ENCODE data around the gene ERN1. TPM values are rescaled to one million over a fixed set of nuclear protein-coding genes. Genes with fewer than 3 reads are reported as not detected.

ERN1 gene
- total and polyA plus RNA-seq, 2 donors (not counting 3 experiments of a cell fraction or from before 2014, with no cell fraction given) = 9.1 to 21.5 TPM

GRCh38 chr17:64074704-64075426 lies 55.1 kb downstream of the ERN1 start:
- no peaks in the 10 kb centered on the region for H3K4me1 ChIP-seq (ENCODE audit: control insufficient read depth, extremely low read depth, insufficient read depth, low read length)
- no peaks in the 10 kb centered on the region for H3K79me2 ChIP-seq (ENCODE audit: control insufficient read depth, insufficient read depth, low read length)
- dilution Hi-C loops (cut with MboI; ENCODE audit: extremely low pct_ligation_motif_present, low sequenced_read_pairs) (no loop called here), intact Hi-C loops (cut with micrococcal nuclease) (no loop called here)
- FAIRE-seq (no peak), DNase-seq (ENCODE audit: low read depth, low spot score) (no peak)
- no TSS peak for BruUV-seq (replicated peaks)
- ChIA-PET POLR2A (no interaction called here), CTCF (interaction anchor here (0.8 to 3.5 kb wide), 12 partner anchors 11 to 207 kb away, joined by 3 to 14 read pairs (median 4); no protein-coding TSS in a partner anchor)
- H3K27me3 ChIP-seq (ENCODE audit: control insufficient read depth in 2 of 2, insufficient read depth in 2 of 2, low read length in 2 of 2) = no peaks in the 10 kb centered on the region
- H3K4me3 ChIP-seq (replicated peaks in 1 of 3; ENCODE audit: insufficient read depth in 1 of 3, low read depth in 1 of 3, low read length in 3 of 3) = no peak overlapping the region
- no peak overlapping the region for H3K27ac ChIP-seq (ENCODE audit: insufficient read depth, low read depth, low read length)
- H3K36me3 ChIP-seq (ENCODE audit: control insufficient read depth in 2 of 2, extremely low read depth in 1 of 2, insufficient read depth in 2 of 2, low read length in 2 of 2) = peaks cover 7 to 26% of the 10 kb centered on the region in 2 experiments
- TF ChIP-seq EZH2 (IDR thresholded peaks at IDR 0.05; ENCODE audit: borderline replicate concordance, low read depth, low read length, severe bottlenecking) = no peak
- no peak for TF ChIP-seq POLR2A (IDR thresholded peaks at IDR 0.05; ENCODE audit: low read depth, low read length)
- no peak for TF ChIP-seq POLR2AphosphoS5 (IDR thresholded peaks at IDR 0.05; ENCODE audit: insufficient read depth, low read depth, low read length)
- H3K9ac ChIP-seq (replicated peaks; ENCODE audit: extremely low read depth, insufficient read depth, low read length) = no peak overlapping the region
- H2AFZ ChIP-seq (ENCODE audit: low read depth, low read length) = no peak overlapping the region
- H3K9me3 ChIP-seq (replicated peaks; ENCODE audit: control insufficient read depth, insufficient read depth, low read length) = no peaks in the 10 kb centered on the region
- H4K20me1 ChIP-seq (replicated peaks; ENCODE audit: control insufficient read depth, extremely low read depth, insufficient read depth, low read length) = no peaks in the 10 kb centered on the region
- no peaks in the 10 kb centered on the region for H3K9me1 ChIP-seq (replicated peaks; ENCODE audit: control insufficient read depth, extremely low read depth, insufficient read depth, low read length)
- no peak overlapping the region for H3K4me2 ChIP-seq (ENCODE audit: insufficient read depth, low read length)

- no peaks in the 10 kb centered on the region for H3K9me1 ChIP-seq (replicated peaks; ENCODE audit: control insufficient read depth, extremely low read depth, insufficient read depth, low read length)
- no peaks in the 10 kb centered on the region for H3K9me3 ChIP-seq (replicated peaks; ENCODE audit: control insufficient read depth, insufficient read depth, low read length)
- peaks cover 4 to 25% of the 10 kb centered on the region in 2 experiments for H3K36me3 ChIP-seq (ENCODE audit: control insufficient read depth in 2 of 2, extremely low read depth in 1 of 2, insufficient read depth in 2 of 2, low read length in 2 of 2)
- H3K27ac ChIP-seq (ENCODE audit: insufficient read depth, low read depth, low read length) = no peak overlapping the region
- POLR2A ChIA-PET = interaction anchor here (0.6 kb wide), 1 partner anchor 73 kb away, joined by 4 read pairs; no protein-coding TSS in a partner anchor
- FAIRE-seq (peak; percentile 65), DNase-seq (ENCODE audit: low read depth, low spot score) (no peak)
- no peaks in the 10 kb centered on the region for H3K27me3 ChIP-seq (ENCODE audit: control insufficient read depth in 2 of 2, insufficient read depth in 2 of 2, low read length in 2 of 2)
- no peak overlapping the region for H3K4me2 ChIP-seq (ENCODE audit: insufficient read depth, low read length)
- intact Hi-C loops (cut with micrococcal nuclease) = no loop called here
- BruUV-seq (replicated peaks) = no TSS peak
- no peak for TF ChIP-seq FOS (IDR thresholded peaks at IDR 0.05; ENCODE audit: borderline replicate concordance, insufficient read depth, low read length)
- no peak for TF ChIP-seq GATA2 (IDR thresholded peaks at IDR 0.05; ENCODE audit: insufficient read depth, insufficient read length, low read depth, low read length)
- TF ChIP-seq EZH2 (IDR thresholded peaks at IDR 0.05; ENCODE audit: borderline replicate concordance, low read depth, low read length, severe bottlenecking) = no peak
- no peak for TF ChIP-seq MYC (IDR thresholded peaks at IDR 0.05; ENCODE audit: low read depth, low read length)
- TF ChIP-seq MAX (IDR thresholded peaks at IDR 0.05; ENCODE audit: insufficient read depth, insufficient read length) = no peak
- no peak for TF ChIP-seq JUN (IDR thresholded peaks at IDR 0.05; ENCODE audit: borderline replicate concordance, insufficient read depth, insufficient read length, low read depth)
- TF ChIP-seq CTCF (IDR thresholded peaks at IDR 0.05; ENCODE audit: extremely low read depth in 1 of 2, insufficient read depth in 1 of 2, low read depth in 1 of 2, low read length in 2 of 2) = no peak
- TF ChIP-seq POLR2AphosphoS5 (IDR thresholded peaks at IDR 0.05; ENCODE audit: insufficient read depth, low read depth, low read length) = no peak
- no peak for TF ChIP-seq POLR2A (IDR thresholded peaks at IDR 0.05; ENCODE audit: low read depth, low read length)
- no peak overlapping the region for H2AFZ ChIP-seq (ENCODE audit: low read depth, low read length)
- dilution Hi-C loops (cut with MboI; ENCODE audit: extremely low pct_ligation_motif_present, low sequenced_read_pairs) = no loop called here
- H3K79me2 ChIP-seq (ENCODE audit: control insufficient read depth, insufficient read depth, low read length) = no peaks in the 10 kb centered on the region
- H3K4me3 ChIP-seq (replicated peaks in 1 of 3; ENCODE audit: insufficient read depth in 1 of 3, low read depth in 1 of 3, low read length in 3 of 3) = no peak overlapping the region
- CTCF ChIA-PET = interaction anchor here (0.8 to 3.5 kb wide), 11 partner anchors 10 to 208 kb away, joined by 3 to 14 read pairs (median 4); no protein-coding TSS in a partner anchor
- no peaks in the 10 kb centered on the region for H4K20me1 ChIP-seq (replicated peaks; ENCODE audit: control insufficient read depth, extremely low read depth, insufficient read depth, low read length)
- no peak overlapping the region for H3K9ac ChIP-seq (replicated peaks; ENCODE audit: extremely low read depth, insufficient read depth, low read length)
- H3K4me1 ChIP-seq (ENCODE audit: control insufficient read depth, extremely low read depth, insufficient read depth, low read length) = no peaks in the 10 kb centered on the region
Observed at GRCh38 chr17:64073771-64074703, 55.9 kb downstream of the ERN1 start.
